ENCODE results near the gene PAMR1.

DNA sequence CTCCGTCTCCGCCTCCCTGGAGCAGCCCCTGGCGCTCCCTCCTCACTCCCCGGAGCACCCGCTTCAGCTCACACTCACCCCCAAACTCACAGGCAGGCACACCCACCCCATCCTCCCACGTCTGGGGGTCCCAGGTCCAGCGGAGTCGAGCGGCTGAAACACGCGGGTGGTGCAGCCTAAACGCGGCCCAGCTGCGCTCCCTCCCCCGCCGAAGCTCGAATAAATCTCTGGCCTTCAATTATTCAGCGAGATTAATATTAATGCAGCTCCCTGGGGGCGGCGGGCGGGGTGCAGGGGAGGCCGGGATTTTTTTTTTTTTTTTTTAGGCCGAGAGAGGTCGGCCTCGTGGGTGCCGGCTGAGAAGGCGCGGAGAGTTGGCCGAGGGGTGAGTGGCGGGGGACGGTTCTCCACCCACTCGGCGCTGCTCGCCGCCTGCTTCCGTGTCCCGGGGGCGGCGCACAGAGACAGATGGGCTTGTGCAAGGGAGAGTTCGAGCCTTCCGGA, 105.5 kb downstream of the PAMR1 start:
- TF ChIP-seq POLR2A (IDR thresholded peaks at IDR 0.05; ENCODE audit: low read depth, low read length), result no peak
- no peak for TF ChIP-seq POLR2AphosphoS5 (IDR thresholded peaks at IDR 0.05; ENCODE audit: low read depth, low read length)
- TF ChIP-seq SPI1 (IDR thresholded peaks at IDR 0.05; ENCODE audit: low read depth, low read length), result no peak
- TF ChIP-seq TAF1 (IDR thresholded peaks at IDR 0.05; ENCODE audit: low read depth, low read length), result no peak
- TF ChIP-seq POU2F2 (IDR thresholded peaks at IDR 0.05; ENCODE audit: low read depth, low read length), result no peak

Data from GM12891 (cell line).